ENCODE results near the gene IFNGR2. TPM values are rescaled to one million over a fixed set of nuclear protein-coding genes. Genes with fewer than 3 reads are reported as not detected.
A peak's percentile ranks its signal among the peaks of the same experiment; 100 is the strongest.
"Not testable (repeated sequence)": the region's sequence is repeated elsewhere in the genome, so short reads cannot be mapped to it uniquely, and the experiment has no call there.

IFNGR2 gene
- total RNA-seq, 1 donor from 2014 or later: 14.9 TPM

GRCh38 chr21:33375101-33375644, 28.0 kb upstream of the IFNGR2 start:
- no peak for ATAC-seq
- no peak for DNase-seq (ENCODE audit: low spot score)

GRCh38 chr21:33377221-33377920, 25.8 kb upstream of the IFNGR2 start:
- ATAC-seq (no peak), DNase-seq (ENCODE audit: low spot score) (no peak)

GRCh38 chr21:33378081-33378480, 25.1 kb upstream of the IFNGR2 start:
- no peak for ATAC-seq

GRCh38 chr21:33379934-33380333, 23.3 kb upstream of the IFNGR2 start:
- peak; percentile 32 for ATAC-seq
- not testable (repeated sequence) for DNase-seq (ENCODE audit: low spot score)

More at GRCh38 chr21:33378081-33378480, 25.1 kb upstream of the IFNGR2 start:
- no peak for DNase-seq (ENCODE audit: low spot score)

GRCh38 chr21:33380483-33380998, 22.7 kb upstream of the IFNGR2 start:
- ATAC-seq (peak; percentile 74), DNase-seq (ENCODE audit: low spot score) (peak; percentile 71)

- ATAC-seq; DNase-seq (ENCODE audit: low spot score): not testable (repeated sequence)
These were observed 21.8 kb upstream of the IFNGR2 start for GRCh38 chr21:33381381-33381780.

GRCh38 chr21:33383056-33383888, 19.9 kb upstream of the IFNGR2 start:
- peak; percentile 77 for ATAC-seq
- DNase-seq (ENCODE audit: low spot score): no peak

GRCh38 chr21:33384841-33385331, 18.3 kb upstream of the IFNGR2 start:
- DNase-seq (ENCODE audit: low spot score) (no peak), ATAC-seq (no peak)

- DNase-seq (ENCODE audit: low spot score) (no peak), ATAC-seq (no peak)
These were observed 16.9 kb upstream of the IFNGR2 start for GRCh38 chr21:33386222-33386784.

- no peak for DNase-seq (ENCODE audit: low spot score)
- ATAC-seq: no peak
These were observed 15.9 kb upstream of the IFNGR2 start for GRCh38 chr21:33387294-33387693.

GRCh38 chr21:33388188-33388587, 15.0 kb upstream of the IFNGR2 start:
- ATAC-seq (no peak), DNase-seq (ENCODE audit: low spot score) (no peak)

GRCh38 chr21:33390479-33390878, 12.7 kb upstream of the IFNGR2 start:
- DNase-seq (ENCODE audit: low spot score): no peak
- ATAC-seq: no peak

GRCh38 chr21:33391656-33392055, 11.6 kb upstream of the IFNGR2 start:
- DNase-seq (ENCODE audit: low spot score) (no peak), ATAC-seq (no peak)

GRCh38 chr21:33392284-33392985, 10.8 kb upstream of the IFNGR2 start:
- DNase-seq (ENCODE audit: low spot score): no peak
- ATAC-seq: peak; percentile 19

- ATAC-seq: no peak
- no peak for DNase-seq (ENCODE audit: low spot score)
These were observed 9.9 kb upstream of the IFNGR2 start for GRCh38 chr21:33393348-33393747.

GRCh38 chr21:33394260-33394659, 9.0 kb upstream of the IFNGR2 start:
- ATAC-seq (peak; percentile 89), DNase-seq (ENCODE audit: low spot score) (peak; percentile 79)

- ATAC-seq (no peak), DNase-seq (ENCODE audit: low spot score) (no peak)
These were observed 7.3 kb upstream of the IFNGR2 start for GRCh38 chr21:33395891-33396331.

- ATAC-seq: no peak
- DNase-seq (ENCODE audit: low spot score): no peak
These were observed 6.8 kb upstream of the IFNGR2 start for GRCh38 chr21:33396436-33396835.

- ATAC-seq (no peak), DNase-seq (ENCODE audit: low spot score) (no peak)
These were observed 6.3 kb upstream of the IFNGR2 start for GRCh38 chr21:33396951-33397350.

GRCh38 chr21:33397717-33398116, 5.5 kb upstream of the IFNGR2 start:
- DNase-seq (ENCODE audit: low spot score): no peak
- no peak for ATAC-seq
